HepG2 (cell line): Measurements from ENCODE around the gene CTNNAL1. TPM values are rescaled to one million over a fixed set of nuclear protein-coding genes. Genes with fewer than 3 reads are reported as not detected.

ENCODE experiments used
- ATAC-seq: fragments of 200-7000 bp; cut with Tn5 transposase; 3 replicates; pipeline ENCODE4 v1.9.1; 2020; ENCODE audit warnings: mild to moderate bottlenecking, moderate library complexity
- BruUV-seq: library from RNA; stranded (reverse); fragments of 400-500 nt; replicated peaks from 2 replicates; lab custom pipeline; 2021; lab: Mats Ljungman, UMichigan
- CTCF ChIA-PET: fragments of 300-600 bp; formaldehyde crosslinking; extraction: SDS; loops from one replicate; lab custom pipeline; 2021; ENCODE audit warnings: low total read pairs, inconsistent platforms, low intra/inter-chr PET ratio; lab: Yijun Ruan, JAX
- POLR2A ChIA-PET: fragments of 350-600 bp; sonication (Branson Sonifier 250); formaldehyde crosslinking; loops from one replicate; lab custom pipeline; 2020; ENCODE audit warnings: antibody characterized with exemption, inconsistent platforms; lab: Yijun Ruan, JAX
- DNase-seq: peaks from one replicate; pipeline ENCODE4 v3.0.0-alpha.2; 2015; ENCODE audit warnings: low spot score
- FAIRE-seq: peaks from 3 replicates; lab custom pipeline; 2011; peaks lifted over from hg19 to GRCh38; lab: Jason Lieb, UNC
- H2AFZ ChIP-seq: one replicate; pipeline ENCODE4 v1.6.1; 2011; ENCODE audit warnings: low read length, inconsistent platforms
- H3K27ac ChIP-seq: fragments of 300-600 bp; 3 replicates; pipeline ENCODE4 v1.8.0; 2011; ENCODE audit warnings: mixed run types, mild to moderate bottlenecking, mixed read lengths, low read length, inconsistent platforms; ENCODE audit not compliant: insufficient read depth; ENCODE audit errors: extremely low read length
- H3K27me3 ChIP-seq, 2 experiments: fragments of 200-600 bp in 1 of 2; 2 replicates in 1 of 2; 3 replicates in 1 of 2; pipeline versions ENCODE4 v1.6.0 to v1.8.0; 2011; ENCODE audit warnings: low read length in 2 of 2, mild to moderate bottlenecking in 2 of 2, moderate library complexity in 2 of 2, inconsistent platforms in 1 of 2; ENCODE audit not compliant: insufficient read depth in 2 of 2, control insufficient read depth in 1 of 2
- H3K36me3 ChIP-seq, 2 experiments: fragments of 200-600 bp in 1 of 2; replicated peaks in 1 of 2; 2 replicates in 1 of 2; 3 replicates in 1 of 2; pipeline versions ENCODE4 v1.5.1 to v1.8.0; 2011; ENCODE audit warnings: low read length in 2 of 2, inconsistent platforms in 1 of 2; ENCODE audit not compliant: insufficient read depth in 2 of 2, control insufficient read depth in 1 of 2
- H3K4me1 ChIP-seq: 2 replicates; pipeline ENCODE4 v1.5.1; 2012; ENCODE audit warnings: low read length, inconsistent platforms; ENCODE audit not compliant: insufficient read depth
- H3K4me2 ChIP-seq: 2 replicates; pipeline ENCODE4 v1.6.0; 2011; ENCODE audit warnings: low read depth, low read length, inconsistent platforms
- H3K4me3 ChIP-seq, 3 experiments: fragments of 200-600 bp in 1 of 3; sonication (generic), shearing (Covaris generic) in 1 of 3; replicated peaks in 1 of 3; 2 replicates each; pipeline ENCODE4 v1.5.1; 2011 to 2016; ENCODE audit warnings: low read length in 3 of 3, inconsistent platforms in 2 of 3, low read depth in 2 of 3, mild to moderate bottlenecking in 2 of 3, control low read depth in 1 of 3, mixed read lengths in 1 of 3; ENCODE audit not compliant: insufficient read depth in 1 of 3
- H3K79me2 ChIP-seq: one replicate; pipeline ENCODE4 v1.6.1; 2011; ENCODE audit warnings: low read length, inconsistent platforms; ENCODE audit not compliant: insufficient read depth
- H3K9ac ChIP-seq: 2 replicates; pipeline ENCODE4 v1.6.0; 2011; ENCODE audit warnings: mild to moderate bottlenecking, low read depth, low read length, inconsistent platforms; ENCODE audit not compliant: insufficient read depth
- H3K9me3 ChIP-seq: 2 replicates; pipeline ENCODE4 v1.5.1; 2012; ENCODE audit warnings: mild to moderate bottlenecking, low read length
- H4K20me1 ChIP-seq: 2 replicates; pipeline ENCODE4 v1.6.0; 2011; ENCODE audit warnings: inconsistent platforms, mild to moderate bottlenecking, low read length, moderate library complexity; ENCODE audit not compliant: insufficient read depth
- CREM ChIP-seq, 2 experiments: sonication (generic) in 1 of 2; formaldehyde crosslinking in 1 of 2; IDR thresholded peaks; 2 replicates each; pipeline versions ENCODE4 v1.4.0 to v1.6.1; 2016 to 2020; ENCODE audit warnings: antibody characterized with exemption in 1 of 2, mild to moderate bottlenecking in 1 of 2, missing genetic modification reagents in 1 of 2
- DR1 ChIP-seq: sonication (generic); formaldehyde crosslinking; IDR thresholded peaks from 2 replicates; pipeline ENCODE4 v1.8.0; 2021; ENCODE audit warnings: mild to moderate bottlenecking, missing genetic modification reagents, inconsistent platforms
- ETV5 ChIP-seq: IDR thresholded peaks from 2 replicates; pipeline ENCODE4 v1.6.1; 2018; ENCODE audit warnings: missing biosample characterization, missing genetic modification reagents, inconsistent platforms, borderline replicate concordance
- FOSL2 ChIP-seq: sonication (generic); formaldehyde crosslinking; IDR thresholded peaks from 2 replicates; pipeline ENCODE4 v1.4.0; 2020; ENCODE audit warnings: missing genetic modification reagents
- HOXD1 ChIP-seq: sonication (generic); formaldehyde crosslinking; IDR thresholded peaks from 2 replicates; pipeline ENCODE4 v1.5.0; 2020; ENCODE audit warnings: missing genetic modification reagents
- ISL2 ChIP-seq: sonication (generic); formaldehyde crosslinking; IDR thresholded peaks from 2 replicates; pipeline ENCODE4 v1.5.0; 2020; ENCODE audit warnings: missing genetic modification reagents
- KMT2B ChIP-seq: IDR thresholded peaks from 2 replicates; pipeline ENCODE4 v1.6.1; 2016; ENCODE audit warnings: missing genetic modification reagents, missing compliant biosample characterization
- NFE2L2 ChIP-seq: fragments of 150-350 bp; IDR thresholded peaks from 2 replicates; pipeline ENCODE4 v1.6.1; 2014; ENCODE audit warnings: low read length
- NR2F6 ChIP-seq, 2 experiments: IDR thresholded peaks; 2 replicates each; pipeline ENCODE4 v1.6.1; 2016; ENCODE audit warnings: antibody characterized with exemption in 1 of 2, mild to moderate bottlenecking in 1 of 2
- PITX1 ChIP-seq: sonication (generic); formaldehyde crosslinking; IDR thresholded peaks from 2 replicates; pipeline ENCODE4 v1.5.1; 2020; ENCODE audit warnings: mild to moderate bottlenecking, missing genetic modification reagents
- RXRA ChIP-seq: sonication (generic); formaldehyde crosslinking; IDR thresholded peaks from 2 replicates; pipeline ENCODE4 v1.5.1; 2020; ENCODE audit warnings: missing genetic modification reagents
- SETDB1 ChIP-seq: sonication (generic); formaldehyde crosslinking; IDR thresholded peaks from 2 replicates; pipeline ENCODE4 v1.5.1; 2020; ENCODE audit warnings: missing genetic modification reagents, mild to moderate bottlenecking, borderline replicate concordance
- SIX1 ChIP-seq: sonication (generic); formaldehyde crosslinking; IDR thresholded peaks from 2 replicates; pipeline ENCODE4 v1.4.0; 2020; ENCODE audit warnings: missing genetic modification reagents, borderline replicate concordance
- SMAD1 ChIP-seq: sonication (generic); formaldehyde crosslinking; IDR thresholded peaks from 2 replicates; pipeline ENCODE4 v1.4.0; 2020; ENCODE audit warnings: missing genetic modification reagents, low read depth, mild to moderate bottlenecking, borderline replicate concordance
- TARDBP ChIP-seq: sonication (generic); formaldehyde crosslinking; IDR thresholded peaks from 2 replicates; pipeline ENCODE4 v1.8.0; 2022; ENCODE audit warnings: mild to moderate bottlenecking, missing genetic modification reagents
- TCF7 ChIP-seq: sonication (generic); IDR thresholded peaks from 2 replicates; pipeline ENCODE4 v1.6.1; 2016; ENCODE audit warnings: antibody characterized with exemption, low read depth
- in situ Hi-C: cut with HindIII; loops from 2 replicates; pipeline ENCODE4 v1.10.0; 2017; ENCODE audit warnings: low pct_unique_long_range_greater_than_20kb; ENCODE audit not compliant: extremely low pct_ligation_motif_present
- intact Hi-C: fragments of 100-400 bp; cut with micrococcal nuclease; formaldehyde crosslinking; loops from one replicate; pipeline ENCODE4 v1.10.0; 2022; ENCODE audit not compliant: unreplicated experiment
- polyA plus RNA-seq, 8 experiments: library from polyadenylated mRNA; depleted of rRNA in 3 of 8; stranded (reverse) in 7 of 8; unstranded in 1 of 8; fragments of >200 nt; fragmentation: Illumina TruSeq in 4 of 8; extraction: Trizol in 4 of 8; gene quantifications; 2 replicates each; pipeline versions ENCODE4 v1.2.1 to v1.2.3, GENCODE V29; 2011 to 2016; ENCODE audit warnings: low read depth in 4 of 8, missing spikeins in 1 of 8, mixed read lengths in 1 of 8; ENCODE audit not compliant: insufficient read depth in 1 of 8
- total RNA-seq, 5 experiments: library from RNA; depleted of rRNA; stranded (reverse); fragments of >200 nt; fragmentation: Illumina TruSeq; extraction: Trizol; gene quantifications; 2 replicates each; pipeline ENCODE4 v1.2.3, GENCODE V29; 2016; ENCODE audit warnings: low read depth in 1 of 5
- TF ChIP-seq, protein P1 (sequence below): sonication (generic); formaldehyde crosslinking; IDR thresholded peaks from 2 replicates; pipeline ENCODE4 v1.4.0; 2020; ENCODE audit warnings: missing genetic modification reagents
- TF ChIP-seq, protein P2 (sequence below): sonication (generic); formaldehyde crosslinking; conservative IDR thresholded peaks from 2 replicates; pipeline ENCODE4 v1.8.0; 2022; ENCODE audit warnings: missing genetic modification reagents
- TF ChIP-seq, protein P3 (sequence below): sonication (generic); formaldehyde crosslinking; IDR thresholded peaks from 2 replicates; pipeline ENCODE4 v1.4.0; 2020; ENCODE audit warnings: missing genetic modification reagents, borderline replicate concordance

The CTNNAL1 gene
- total and polyA plus RNA-seq, 2 of the 13 experiments (the other 11 are each of a cell fraction or from before 2014, with no cell fraction given), result 32.0 to 162 TPM

GRCh38 chr9:109022873-109023272 lies 9.6 kb upstream of the CTNNAL1 start:
- no peaks in the 10 kb centered on the region for H3K9me3 ChIP-seq
- H3K36me3 ChIP-seq, result peaks cover 9 to 28% of the 10 kb centered on the region in 2 experiments
- H3K27me3 ChIP-seq, result no peaks in the 10 kb centered on the region
- no peaks in the 10 kb centered on the region for H4K20me1 ChIP-seq
- H2AFZ ChIP-seq, result no peak overlapping the region
- H3K9ac ChIP-seq, result no peak overlapping the region; the same call in 1 of the 2 replicates
- ATAC-seq (peak; percentile 71), DNase-seq (peak; percentile 63), FAIRE-seq (peak; percentile 37)
- no peak overlapping the region for H3K4me3 ChIP-seq
- in situ Hi-C loops (no loop called here), intact Hi-C loops (no loop called here)
- peaks cover 51% of the 10 kb centered on the region for H3K4me1 ChIP-seq
- ChIA-PET CTCF (no interaction called here), POLR2A (interaction anchor here (0.7 to 1.6 kb wide), 3 partner anchors 8 to 95 kb away, joined by 3 to 4 read pairs (median 3); no protein-coding TSS in a partner anchor)
- no peak overlapping the region for H3K4me2 ChIP-seq
- peaks cover 6% of the 10 kb centered on the region for H3K79me2 ChIP-seq
- no TSS peak for BruUV-seq
- peak overlapping the region; percentile 45 for H3K27ac ChIP-seq
- peak; percentile 66; the same call in 1 of the 2 replicates for TF ChIP-seq ISL2
- 0 out of 2 replicates have a peak, but pooled peaks have one; percentile 30 for TF ChIP-seq FOSL2 (CRISPR knock-in tag)
- no peak for TF ChIP-seq DR1 (CRISPR knock-in tag)
- 0 out of 2 replicates have a peak, but pooled peaks have one; percentile 43 for TF ChIP-seq PITX1 (CRISPR knock-in tag)
- 0 out of 2 replicates have a peak, but pooled peaks have one; percentile 38 for TF ChIP-seq SIX1 (CRISPR knock-in tag)
- TF ChIP-seq RXRA, result no peak
- TF ChIP-seq, protein P1, sequence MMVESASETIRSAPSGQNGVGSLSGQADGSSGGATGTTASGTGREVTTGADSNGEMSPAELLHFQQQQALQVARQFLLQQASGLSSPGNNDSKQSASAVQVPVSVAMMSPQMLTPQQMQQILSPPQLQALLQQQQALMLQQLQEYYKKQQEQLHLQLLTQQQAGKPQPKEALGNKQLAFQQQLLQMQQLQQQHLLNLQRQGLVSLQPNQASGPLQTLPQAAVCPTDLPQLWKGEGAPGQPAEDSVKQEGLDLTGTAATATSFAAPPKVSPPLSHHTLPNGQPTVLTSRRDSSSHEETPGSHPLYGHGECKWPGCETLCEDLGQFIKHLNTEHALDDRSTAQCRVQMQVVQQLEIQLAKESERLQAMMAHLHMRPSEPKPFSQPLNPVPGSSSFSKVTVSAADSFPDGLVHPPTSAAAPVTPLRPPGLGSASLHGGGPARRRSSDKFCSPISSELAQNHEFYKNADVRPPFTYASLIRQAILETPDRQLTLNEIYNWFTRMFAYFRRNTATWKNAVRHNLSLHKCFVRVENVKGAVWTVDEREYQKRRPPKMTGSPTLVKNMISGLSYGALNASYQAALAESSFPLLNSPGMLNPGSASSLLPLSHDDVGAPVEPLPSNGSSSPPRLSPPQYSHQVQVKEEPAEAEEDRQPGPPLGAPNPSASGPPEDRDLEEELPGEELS (CRISPR knock-in tag), result peak; percentile 56; the same call in 1 of the 2 replicates
- TF ChIP-seq, protein P2, sequence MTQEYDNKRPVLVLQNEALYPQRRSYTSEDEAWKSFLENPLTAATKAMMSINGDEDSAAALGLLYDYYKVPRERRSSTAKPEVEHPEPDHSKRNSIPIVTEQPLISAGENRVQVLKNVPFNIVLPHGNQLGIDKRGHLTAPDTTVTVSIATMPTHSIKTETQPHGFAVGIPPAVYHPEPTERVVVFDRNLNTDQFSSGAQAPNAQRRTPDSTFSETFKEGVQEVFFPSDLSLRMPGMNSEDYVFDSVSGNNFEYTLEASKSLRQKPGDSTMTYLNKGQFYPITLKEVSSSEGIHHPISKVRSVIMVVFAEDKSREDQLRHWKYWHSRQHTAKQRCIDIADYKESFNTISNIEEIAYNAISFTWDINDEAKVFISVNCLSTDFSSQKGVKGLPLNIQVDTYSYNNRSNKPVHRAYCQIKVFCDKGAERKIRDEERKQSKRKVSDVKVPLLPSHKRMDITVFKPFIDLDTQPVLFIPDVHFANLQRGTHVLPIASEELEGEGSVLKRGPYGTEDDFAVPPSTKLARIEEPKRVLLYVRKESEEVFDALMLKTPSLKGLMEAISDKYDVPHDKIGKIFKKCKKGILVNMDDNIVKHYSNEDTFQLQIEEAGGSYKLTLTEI (CRISPR knock-in tag), result no peak
- peak; percentile 69 for TF ChIP-seq TCF7
- TF ChIP-seq NR2F6 (IDR thresholded peaks at IDR 0.05), result no peak
- TF ChIP-seq NR2F6 (CRISPR knock-in tag; IDR thresholded peaks at IDR 0.05), result 0 out of 2 replicates have a peak, but pooled peaks have one; percentile 7
- peak; percentile 54; the same call in 1 of the 2 replicates for TF ChIP-seq HOXD1 (CRISPR knock-in tag)
- TF ChIP-seq CREM (IDR thresholded peaks at IDR 0.05), result peak; percentile 46; the same call in 1 of the 2 replicates
- TF ChIP-seq CREM (CRISPR knock-in tag; IDR thresholded peaks at IDR 0.05), result no peak
- no peak for TF ChIP-seq SETDB1 (CRISPR knock-in tag)
- TF ChIP-seq KMT2B (CRISPR knock-in tag), result no peak
- TF ChIP-seq NFE2L2, result 0 out of 2 replicates have a peak, but pooled peaks have one; percentile 18
- TF ChIP-seq, protein P3, sequence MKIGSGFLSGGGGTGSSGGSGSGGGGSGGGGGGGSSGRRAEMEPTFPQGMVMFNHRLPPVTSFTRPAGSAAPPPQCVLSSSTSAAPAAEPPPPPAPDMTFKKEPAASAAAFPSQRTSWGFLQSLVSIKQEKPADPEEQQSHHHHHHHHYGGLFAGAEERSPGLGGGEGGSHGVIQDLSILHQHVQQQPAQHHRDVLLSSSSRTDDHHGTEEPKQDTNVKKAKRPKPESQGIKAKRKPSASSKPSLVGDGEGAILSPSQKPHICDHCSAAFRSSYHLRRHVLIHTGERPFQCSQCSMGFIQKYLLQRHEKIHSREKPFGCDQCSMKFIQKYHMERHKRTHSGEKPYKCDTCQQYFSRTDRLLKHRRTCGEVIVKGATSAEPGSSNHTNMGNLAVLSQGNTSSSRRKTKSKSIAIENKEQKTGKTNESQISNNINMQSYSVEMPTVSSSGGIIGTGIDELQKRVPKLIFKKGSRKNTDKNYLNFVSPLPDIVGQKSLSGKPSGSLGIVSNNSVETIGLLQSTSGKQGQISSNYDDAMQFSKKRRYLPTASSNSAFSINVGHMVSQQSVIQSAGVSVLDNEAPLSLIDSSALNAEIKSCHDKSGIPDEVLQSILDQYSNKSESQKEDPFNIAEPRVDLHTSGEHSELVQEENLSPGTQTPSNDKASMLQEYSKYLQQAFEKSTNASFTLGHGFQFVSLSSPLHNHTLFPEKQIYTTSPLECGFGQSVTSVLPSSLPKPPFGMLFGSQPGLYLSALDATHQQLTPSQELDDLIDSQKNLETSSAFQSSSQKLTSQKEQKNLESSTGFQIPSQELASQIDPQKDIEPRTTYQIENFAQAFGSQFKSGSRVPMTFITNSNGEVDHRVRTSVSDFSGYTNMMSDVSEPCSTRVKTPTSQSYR (CRISPR knock-in tag), result peak; percentile 87
- TF ChIP-seq TARDBP, result 0 out of 2 replicates have a peak, but pooled peaks have one; percentile 29
- TF ChIP-seq SMAD1 (CRISPR knock-in tag), result no peak
- no peak for TF ChIP-seq ETV5 (CRISPR knock-in tag)
